Epithelial cell of esophagus (primary cell): ENCODE results near the gene CHST11.

Experiments
- DNase-seq: peaks from one replicate; pipeline ENCODE4 v3.0.0; 2010; ENCODE audit warnings: low read depth
- H3K4me3 ChIP-seq: 2 replicates; pipeline ENCODE4 v1.5.1; 2011; ENCODE audit warnings: mild to moderate bottlenecking, low read length, control low read depth
- CTCF ChIP-seq: IDR thresholded peaks from 2 replicates; pipeline ENCODE4 v1.5.1; 2011; ENCODE audit warnings: low read depth, mild to moderate bottlenecking, low read length, control low read depth, inconsistent platforms; ENCODE audit not compliant: insufficient read depth; ENCODE audit errors: missing control alignments

The CHST11 gene

GRCh38 chr12:104648756-104649155 lies 192.0 kb downstream of the CHST11 start:
- no peak overlapping the region for H3K4me3 ChIP-seq
- DNase-seq, result no peak
- TF ChIP-seq CTCF, result no peak

GRCh38 chr12:104649217-104649824 lies 192.6 kb downstream of the CHST11 start:
- DNase-seq, result no peak
- TF ChIP-seq CTCF, result no peak
- H3K4me3 ChIP-seq, result no peak overlapping the region

GRCh38 chr12:104649921-104650320 lies 193.2 kb downstream of the CHST11 start:
- DNase-seq, result no peak
- no peak overlapping the region for H3K4me3 ChIP-seq
- TF ChIP-seq CTCF, result no peak

- no peak for TF ChIP-seq CTCF
- no peak overlapping the region for H3K4me3 ChIP-seq
Measured at GRCh38 chr12:104650541-104650940, 193.8 kb downstream of the CHST11 start.

GRCh38 chr12:104651811-104652210 lies 195.1 kb downstream of the CHST11 start:
- DNase-seq, result no peak
- no peak overlapping the region for H3K4me3 ChIP-seq
- TF ChIP-seq CTCF, result no peak

More at GRCh38 chr12:104650541-104650940, 193.8 kb downstream of the CHST11 start:
- no peak for DNase-seq

- H3K4me3 ChIP-seq, result no peak overlapping the region
- no peak for DNase-seq
- no peak for TF ChIP-seq CTCF
Measured at GRCh38 chr12:104652358-104652757, 195.6 kb downstream of the CHST11 start.

GRCh38 chr12:104652910-104653309 lies 196.2 kb downstream of the CHST11 start:
- no peak for DNase-seq
- H3K4me3 ChIP-seq, result no peak overlapping the region
- TF ChIP-seq CTCF, result no peak
